ENCODE measurements around the gene GYG2. TPM values are rescaled to one million over a fixed set of nuclear protein-coding genes. Genes with fewer than 3 reads are reported as not detected.

The GYG2 gene
- total and polyA plus RNA-seq, 2 experiments from 2014 or later: 41.4 to 44.3 TPM

GRCh38 chrX:2859197-2859797 is 30.6 kb downstream of the GYG2 start:
- Histone ChIP-seq H3K27me3 (no peaks in the 10 kb centered on the region), H3K4me2 (no peak overlapping the region), H3K9me2 (replicated peaks; ENCODE audit: insufficient read depth) (no peaks in the 10 kb centered on the region), H3K4me1 (ENCODE audit: insufficient read depth) (no peaks in the 10 kb centered on the region), H3K4me3 (no peak overlapping the region), H3K79me2 (no peaks in the 10 kb centered on the region), H3K36me3 (replicated peaks; ENCODE audit: insufficient read depth, low read depth) (peaks cover 6% of the 10 kb centered on the region), H3K27ac (no peak overlapping the region), H4K20me1 (ENCODE audit: insufficient read depth, poor library complexity, severe bottlenecking) (no peaks in the 10 kb centered on the region), H3K9me3 (ENCODE audit: low read depth) (no peaks in the 10 kb centered on the region), H2AFZ (no peak overlapping the region)
- TF ChIP-seq EZH2 (IDR thresholded peaks at IDR 0.05; ENCODE audit: borderline replicate concordance): no peak
- TF ChIP-seq CTCF (IDR thresholded peaks at IDR 0.05; ENCODE audit: poor library complexity): no peak
- TF ChIP-seq EZH2phosphoT487 (IDR thresholded peaks at IDR 0.05; ENCODE audit: low read depth, severe bottlenecking, unreplicated experiment): no peak
- no peak for DNase-seq (ENCODE audit: low spot score)
- WGBS (ENCODE audit: low lambda C conversion rate, missing lambda C conversion rate): 88% methylated on average over 1 of the region's 1 CpG

GRCh38 chrX:2862404-2862803 is 33.7 kb downstream of the GYG2 start:
- Histone ChIP-seq H3K4me2 (no peak overlapping the region), H4K20me1 (ENCODE audit: insufficient read depth, poor library complexity, severe bottlenecking) (no peaks in the 10 kb centered on the region), H3K9me3 (ENCODE audit: low read depth) (no peaks in the 10 kb centered on the region), H3K36me3 (replicated peaks; ENCODE audit: insufficient read depth, low read depth) (peaks cover 6% of the 10 kb centered on the region), H3K4me3 (no peak overlapping the region), H3K4me1 (ENCODE audit: insufficient read depth) (no peaks in the 10 kb centered on the region), H2AFZ (no peak overlapping the region), H3K9me2 (replicated peaks; ENCODE audit: insufficient read depth) (no peaks in the 10 kb centered on the region), H3K79me2 (no peaks in the 10 kb centered on the region), H3K27ac (no peak overlapping the region), H3K27me3 (no peaks in the 10 kb centered on the region)
- no peak for TF ChIP-seq EZH2phosphoT487 (IDR thresholded peaks at IDR 0.05; ENCODE audit: low read depth, severe bottlenecking, unreplicated experiment)
- TF ChIP-seq CTCF (IDR thresholded peaks at IDR 0.05; ENCODE audit: poor library complexity): no peak
- TF ChIP-seq EZH2 (IDR thresholded peaks at IDR 0.05; ENCODE audit: borderline replicate concordance): no peak
- WGBS (ENCODE audit: low lambda C conversion rate, missing lambda C conversion rate): 68% methylated on average over 9 of the region's 9 CpGs
- no peak for DNase-seq (ENCODE audit: low spot score)

GRCh38 chrX:2863646-2864045 is 34.9 kb downstream of the GYG2 start:
- Histone ChIP-seq H3K9me3 (ENCODE audit: low read depth) (no peaks in the 10 kb centered on the region), H3K27me3 (no peaks in the 10 kb centered on the region), H3K79me2 (no peaks in the 10 kb centered on the region), H4K20me1 (ENCODE audit: insufficient read depth, poor library complexity, severe bottlenecking) (no peaks in the 10 kb centered on the region), H3K36me3 (replicated peaks; ENCODE audit: insufficient read depth, low read depth) (peaks cover 6% of the 10 kb centered on the region), H3K4me2 (no peak overlapping the region), H3K4me1 (ENCODE audit: insufficient read depth) (no peaks in the 10 kb centered on the region), H3K4me3 (no peak overlapping the region), H2AFZ (no peak overlapping the region), H3K27ac (peak overlapping the region; percentile 37), H3K9me2 (replicated peaks; ENCODE audit: insufficient read depth) (no peaks in the 10 kb centered on the region)
- 46% methylated on average over 6 of the region's 6 CpGs for WGBS (ENCODE audit: low lambda C conversion rate, missing lambda C conversion rate)
- no peak for TF ChIP-seq CTCF (IDR thresholded peaks at IDR 0.05; ENCODE audit: poor library complexity)
- no peak for TF ChIP-seq EZH2 (IDR thresholded peaks at IDR 0.05; ENCODE audit: borderline replicate concordance)
- TF ChIP-seq EZH2phosphoT487 (IDR thresholded peaks at IDR 0.05; ENCODE audit: low read depth, severe bottlenecking, unreplicated experiment): no peak
- DNase-seq (ENCODE audit: low spot score): no peak

Measured in hepatocyte (in vitro differentiated cells).